Umbilical cord (tissue), 2 donors: ENCODE data around the gene FAM78A. TPM values are rescaled to one million over a fixed set of nuclear protein-coding genes. Genes with fewer than 3 reads are reported as not detected.
"Not testable (repeated sequence)": the region's sequence is repeated elsewhere in the genome, so short reads cannot be mapped to it uniquely, and the experiment has no call there.

Experiments used
- DNase-seq: peaks from one replicate; pipeline ENCODE4 v3.0.0-alpha.2; 2015; ENCODE audit warnings: low spot score
- total RNA-seq: library from RNA; depleted of rRNA; stranded (reverse); fragments of >200 nt; gene quantifications from one replicate; pipeline ENCODE4 v1.2.3, GENCODE V29; 2014; ENCODE audit warnings: low replicate concordance; ENCODE audit not compliant: insufficient read depth

The FAM78A gene
- total RNA-seq, 1 donor from 2014 or later = 8.9 TPM

DNA sequence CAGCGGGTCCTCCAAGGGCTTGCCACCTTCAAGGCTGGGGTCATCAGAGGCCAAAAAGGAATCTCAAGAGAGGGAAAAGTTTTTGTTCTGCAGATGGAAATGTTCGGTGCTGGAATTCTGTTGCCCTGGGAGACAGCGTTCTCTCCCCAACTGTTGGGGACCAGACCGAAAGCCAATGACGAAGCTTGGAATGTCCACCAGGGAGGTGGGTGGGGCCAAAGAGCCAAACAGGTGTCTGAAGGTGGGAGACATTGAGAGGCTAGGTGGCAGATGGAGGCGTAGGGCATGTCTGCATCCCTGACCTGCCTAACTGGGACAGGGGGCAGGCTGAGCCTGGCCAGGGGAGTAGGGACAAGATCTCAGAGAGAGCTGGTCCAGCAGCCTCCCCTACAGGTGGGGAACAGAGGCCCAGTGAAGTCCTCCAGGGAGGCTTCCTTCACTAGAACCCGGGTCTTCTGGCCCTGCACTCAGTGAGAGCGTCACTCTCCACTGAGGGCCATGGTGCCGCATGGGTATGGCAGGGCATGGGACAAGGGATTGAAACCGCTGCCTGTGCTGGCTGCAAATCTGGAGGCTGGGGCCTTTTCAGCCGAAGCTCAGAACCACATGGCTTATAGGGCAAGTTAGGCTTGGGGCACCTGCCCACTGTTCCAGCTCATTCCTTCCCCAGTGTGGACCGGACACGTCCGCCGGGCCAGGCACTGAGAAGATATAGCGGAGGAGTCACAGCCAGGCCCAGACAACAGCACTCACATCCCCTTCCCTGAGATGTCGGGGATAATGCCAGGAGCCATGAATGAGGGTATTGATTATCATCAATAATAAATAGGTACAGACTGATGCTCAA is 5.0 kb upstream of the FAM78A start:
- no peak for DNase-seq

- DNase-seq = no peak
Measured at GRCh38 chr9:131280660-131281059, 4.3 kb upstream of the FAM78A start.

DNA sequence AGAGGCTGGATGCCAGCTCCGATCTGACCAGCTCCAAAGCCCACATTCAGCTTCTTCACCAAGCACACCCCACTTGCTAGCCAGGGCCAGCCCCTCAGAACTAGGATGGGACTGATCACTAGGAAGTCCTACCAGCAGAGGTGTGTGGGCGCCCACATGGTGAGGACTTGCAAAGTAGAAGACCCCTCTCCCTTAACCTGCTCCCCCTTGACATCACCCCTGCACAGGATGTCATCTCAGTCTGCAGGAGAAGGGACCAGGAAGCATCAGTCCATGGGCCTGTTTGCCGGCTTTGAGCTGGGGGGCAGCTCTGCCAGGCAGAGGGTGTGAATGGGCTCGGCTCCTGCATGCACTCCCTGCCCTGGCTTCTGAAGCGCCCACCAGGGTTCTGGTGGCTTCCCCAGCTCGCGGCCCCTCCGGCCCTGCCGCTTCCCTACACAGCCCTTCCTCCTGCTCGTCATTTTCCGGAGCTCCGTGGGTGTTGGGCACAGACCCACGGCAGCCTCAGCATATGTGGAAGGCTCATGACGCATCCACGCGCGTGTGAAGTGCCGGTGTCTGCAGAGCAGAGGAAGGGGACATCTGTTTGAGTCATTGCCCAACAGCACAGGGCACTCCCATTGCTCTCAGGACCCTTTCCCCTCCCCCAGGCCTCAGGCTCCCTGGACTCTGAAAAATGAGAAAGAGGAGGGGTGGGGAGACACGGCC is 3.7 kb upstream of the FAM78A start:
- DNase-seq = no peak

DNA sequence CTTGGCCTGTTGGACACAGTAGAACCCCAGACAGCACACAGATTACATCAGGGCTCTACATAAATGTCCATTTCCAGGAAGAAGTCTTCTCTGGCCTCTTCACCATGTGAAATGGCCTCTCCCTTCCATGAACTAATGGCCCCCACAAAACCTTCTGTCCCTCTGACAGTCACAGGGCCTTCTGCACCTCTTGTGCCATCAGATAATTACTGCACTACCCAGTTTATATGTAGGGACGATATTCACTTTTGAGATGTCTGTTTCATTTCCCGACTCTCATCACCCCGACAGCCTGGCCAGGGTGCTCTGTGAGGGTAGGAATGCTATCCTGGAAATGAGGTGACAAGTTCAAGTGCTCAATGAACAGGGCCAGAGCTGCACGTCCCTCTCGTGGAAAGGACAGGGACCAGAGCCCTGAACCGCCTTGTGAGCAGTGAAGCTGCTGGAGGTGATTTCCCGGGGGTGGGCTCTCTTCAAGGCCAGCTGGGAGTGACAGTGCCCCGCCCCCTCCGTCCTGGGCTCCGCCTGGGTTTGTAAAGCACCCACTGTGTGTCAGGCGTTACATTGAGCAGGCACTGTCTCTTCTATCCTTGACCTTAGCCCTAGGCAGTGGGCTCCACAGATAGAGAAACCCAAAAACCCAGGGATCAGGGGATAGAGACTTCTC is 3.0 kb upstream of the FAM78A start:
- DNase-seq = no peak

- no peak for DNase-seq
Measured at GRCh38 chr9:131278702-131279111, 2.4 kb upstream of the FAM78A start.

- DNase-seq = peak; percentile 93
Measured at GRCh38 chr9:131277910-131278701, 1.8 kb upstream of the FAM78A start.

GRCh38 chr9:131277287-131277909 is 1.1 kb upstream of the FAM78A start:
- no peak for DNase-seq

DNA sequence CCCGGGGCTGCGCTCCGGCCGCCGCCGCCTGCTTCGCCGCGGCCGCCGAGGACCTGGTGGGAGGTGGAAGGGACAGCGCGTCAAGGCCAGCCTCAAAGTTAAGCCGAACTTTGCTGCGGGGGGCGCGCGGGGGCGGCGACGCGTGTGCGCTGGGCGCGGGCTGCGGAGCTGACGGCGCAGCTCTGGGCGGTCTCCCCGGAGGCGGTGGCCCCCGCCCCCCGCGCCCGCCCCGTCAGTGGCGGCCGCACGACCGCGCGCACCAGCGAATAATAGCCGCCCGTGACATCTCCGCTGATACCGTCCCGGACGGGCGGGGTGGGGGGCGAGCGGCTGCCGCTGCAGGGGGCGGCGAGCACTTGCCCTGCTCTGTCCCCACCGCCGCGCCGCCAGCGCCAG is 579 bp upstream of the FAM78A start:
- no peak for DNase-seq

GRCh38 chr9:131275332-131276093 is 797 bp downstream of the FAM78A start:
- no peak for DNase-seq

DNA sequence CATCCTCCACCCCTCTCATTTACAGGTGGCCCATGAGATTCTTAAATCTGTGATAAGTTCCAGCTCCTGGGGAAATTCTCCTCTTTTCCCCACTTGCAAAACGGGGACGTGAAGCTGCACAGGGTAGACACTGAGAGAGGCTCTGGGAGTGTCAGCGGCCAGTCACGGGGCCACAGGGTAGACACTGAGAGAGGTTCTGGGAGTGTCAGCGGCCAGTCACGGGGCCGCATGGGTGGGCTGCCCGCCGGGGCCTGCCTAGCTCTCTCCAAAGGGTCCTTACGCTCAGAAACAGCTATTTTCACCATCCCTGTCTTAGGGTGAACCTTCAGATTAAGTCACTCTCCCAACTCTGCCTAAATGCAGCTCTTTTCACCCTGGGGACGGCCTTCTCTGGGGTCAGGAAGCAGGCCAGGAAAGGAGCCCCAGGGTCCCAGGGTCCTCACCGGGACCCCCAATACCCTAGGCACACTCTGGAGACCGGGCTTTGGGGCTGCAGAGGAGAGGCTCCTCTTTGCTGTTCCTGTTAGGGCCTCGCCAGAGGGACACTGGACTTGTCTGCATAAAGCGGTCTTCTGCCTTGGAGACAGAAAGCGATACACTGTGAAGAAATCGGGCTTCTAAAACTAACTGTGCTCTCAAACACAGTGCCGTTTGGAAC is 1.5 kb downstream of the FAM78A start:
- DNase-seq = no peak

DNA sequence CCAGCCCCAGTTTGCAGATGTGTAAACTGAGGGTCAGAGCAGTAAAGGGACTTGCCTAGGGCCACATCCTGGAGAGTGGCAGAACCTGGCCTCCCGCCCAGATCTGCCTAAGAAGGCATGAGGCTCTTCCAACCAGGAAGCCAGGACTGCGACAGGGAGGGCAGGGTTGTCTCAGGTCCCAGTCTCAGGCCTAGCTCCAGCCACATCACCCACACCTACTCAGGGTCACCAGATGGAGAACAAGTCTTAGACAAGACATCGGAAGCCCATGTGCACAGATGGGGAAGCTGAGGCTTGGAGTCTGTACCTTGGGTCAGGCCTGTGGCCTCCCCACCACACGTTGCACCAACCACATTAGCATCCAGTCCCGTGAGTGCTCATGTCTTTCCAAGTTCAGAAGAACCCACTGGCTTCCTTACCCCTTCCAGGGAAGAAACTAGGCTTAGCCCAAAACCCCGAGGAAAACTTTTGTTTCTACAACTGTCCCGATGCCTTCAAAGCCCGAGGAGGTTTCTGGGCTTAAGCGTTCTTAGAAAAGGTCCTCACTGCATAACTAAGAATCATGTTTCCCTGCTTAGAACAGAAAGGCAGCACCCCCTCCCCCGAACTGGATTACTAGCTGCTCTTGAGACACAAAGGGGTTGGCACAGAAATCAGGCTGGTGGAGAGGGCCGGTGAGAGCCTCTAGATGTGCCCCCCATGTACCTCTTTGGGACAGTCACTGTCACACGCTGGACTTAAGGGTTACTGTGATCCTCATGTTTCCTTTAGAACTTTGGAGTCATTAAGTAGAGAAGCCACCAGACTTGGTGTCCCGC is 2.2 kb downstream of the FAM78A start:
- DNase-seq = no peak

- DNase-seq = no peak
Measured at GRCh38 chr9:131273146-131273855, 3.0 kb downstream of the FAM78A start.

GRCh38 chr9:131272212-131272611 is 4.1 kb downstream of the FAM78A start:
- DNase-seq = no peak

GRCh38 chr9:131271506-131271931 is 4.8 kb downstream of the FAM78A start:
- DNase-seq = no peak

DNA sequence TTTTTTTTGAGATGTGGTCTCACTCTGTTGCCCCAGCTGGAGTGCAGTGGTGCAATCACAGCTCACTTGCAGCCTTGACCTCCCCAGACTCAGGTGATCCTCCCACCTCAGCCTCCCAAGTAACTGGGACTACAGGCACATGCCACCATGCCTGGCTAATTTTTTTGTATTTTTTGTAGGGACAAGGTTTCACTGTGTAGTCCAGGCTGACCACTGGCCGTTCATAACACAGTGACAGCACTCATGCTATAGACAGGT is 5.4 kb downstream of the FAM78A start:
- not testable (repeated sequence) for DNase-seq

DNA sequence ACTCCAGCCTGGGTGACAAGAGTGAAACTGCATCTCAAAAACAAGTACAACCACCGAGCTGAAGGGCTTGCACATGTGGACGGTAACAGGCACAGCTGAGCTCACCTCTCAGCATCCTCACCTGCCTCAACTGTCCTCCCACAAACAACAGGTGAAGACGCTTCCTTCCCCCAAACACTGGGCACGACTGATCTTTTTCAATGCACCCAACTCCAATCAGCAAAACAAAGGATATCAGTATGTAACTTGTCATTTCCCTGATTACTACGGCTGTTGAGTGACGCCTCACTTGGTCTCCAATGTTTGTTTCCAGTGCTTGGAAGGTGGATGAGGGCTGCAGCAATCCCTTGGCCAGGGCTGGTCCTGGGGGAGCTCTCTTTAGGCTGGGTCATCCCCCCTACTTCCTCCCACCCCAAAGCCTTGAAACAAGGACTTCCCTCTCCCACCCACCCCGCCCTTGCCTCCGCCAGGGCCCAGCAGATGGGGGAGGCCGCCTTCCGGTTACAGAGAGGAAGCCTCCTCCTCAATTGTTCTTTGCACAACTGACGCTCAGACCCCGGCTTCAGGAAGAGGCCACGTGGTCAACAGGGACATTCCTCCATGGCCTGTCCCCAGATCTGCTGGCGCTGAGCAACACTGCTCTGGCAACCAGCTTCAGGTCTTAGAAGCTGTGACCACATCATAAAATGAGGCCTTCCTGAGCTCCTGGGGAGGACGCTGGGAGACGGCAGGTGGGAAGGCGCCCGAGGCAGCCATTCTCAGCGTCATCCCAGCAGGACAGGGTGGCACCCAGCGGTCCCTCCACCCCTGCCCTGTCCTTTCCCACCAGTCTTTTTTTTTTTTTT is 5.9 kb downstream of the FAM78A start:
- DNase-seq = peak; percentile 52
